ENCODE data around the gene SMARCD3.

The SMARCD3 gene

DNA sequence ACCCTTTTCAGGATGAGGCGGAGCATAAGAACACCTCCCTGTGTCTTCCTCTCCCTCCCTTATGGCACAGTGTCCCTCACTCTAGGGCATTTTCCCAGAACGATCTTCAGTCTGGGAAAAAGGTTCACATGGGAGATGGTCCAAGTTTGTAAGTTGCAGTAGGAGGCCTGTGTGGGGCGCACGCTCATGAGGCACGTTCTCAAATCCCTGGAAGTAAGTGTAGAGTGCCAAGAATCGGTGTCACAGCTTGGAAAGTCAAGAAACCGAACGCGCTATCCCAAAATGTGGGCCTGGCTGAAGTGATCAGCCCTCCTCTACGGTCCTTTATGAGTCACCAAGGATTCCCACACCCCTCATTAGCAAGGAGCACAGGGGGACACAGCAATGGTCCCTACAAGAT, 23.9 kb upstream of the SMARCD3 start:
- DNase-seq: no peak

DNA sequence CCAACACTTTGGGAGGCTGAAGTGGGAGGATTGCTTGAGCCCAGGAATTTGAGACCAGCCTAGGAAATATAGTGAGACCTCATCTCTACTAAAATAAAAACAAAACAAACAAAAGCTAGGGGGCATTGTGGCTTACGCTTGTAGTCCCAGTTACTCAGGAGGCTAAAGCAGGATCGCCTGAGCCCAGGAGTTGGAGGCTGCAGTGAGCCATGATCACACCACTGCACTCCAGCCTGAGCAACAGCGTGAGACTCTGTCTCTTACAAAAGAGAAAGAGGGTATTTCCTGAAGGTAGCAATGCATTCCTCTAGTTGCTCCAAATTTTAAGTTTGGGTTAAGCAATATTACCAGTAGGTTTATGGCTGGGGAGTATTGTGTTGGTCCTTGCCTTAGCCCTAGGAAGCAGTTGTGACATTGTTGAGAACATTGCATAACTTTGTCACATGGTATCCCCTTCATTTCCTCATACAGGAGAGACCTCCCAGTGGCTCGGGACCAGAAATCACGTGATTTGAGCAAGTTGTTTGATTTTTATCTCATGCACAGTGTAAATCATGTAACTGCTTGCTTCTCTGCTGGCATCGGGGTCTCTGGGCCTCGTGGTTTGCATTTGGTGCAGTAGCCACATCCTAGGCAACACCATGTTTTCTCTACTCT, 23.3 kb upstream of the SMARCD3 start:
- DNase-seq: no peak

DNA sequence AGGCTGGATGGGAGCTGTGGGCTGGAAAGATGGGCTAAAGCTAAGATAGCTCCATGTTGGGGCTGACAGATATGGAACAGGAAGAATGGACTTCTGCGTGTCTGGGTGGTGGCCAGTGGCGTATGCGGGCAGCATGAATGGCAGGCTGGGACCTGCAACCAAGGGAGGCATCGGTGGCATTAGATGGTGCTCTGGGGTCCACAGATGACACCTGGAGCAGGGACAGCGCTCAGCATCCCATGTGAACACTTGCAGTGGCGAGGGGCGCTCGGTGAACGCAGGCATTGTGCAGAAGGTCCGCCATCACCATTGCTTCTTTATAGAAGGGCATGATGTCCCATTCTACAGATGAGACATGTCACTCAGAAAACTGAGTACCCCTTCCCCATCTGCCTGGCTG, 21.0 kb upstream of the SMARCD3 start:
- no peak for DNase-seq

DNA sequence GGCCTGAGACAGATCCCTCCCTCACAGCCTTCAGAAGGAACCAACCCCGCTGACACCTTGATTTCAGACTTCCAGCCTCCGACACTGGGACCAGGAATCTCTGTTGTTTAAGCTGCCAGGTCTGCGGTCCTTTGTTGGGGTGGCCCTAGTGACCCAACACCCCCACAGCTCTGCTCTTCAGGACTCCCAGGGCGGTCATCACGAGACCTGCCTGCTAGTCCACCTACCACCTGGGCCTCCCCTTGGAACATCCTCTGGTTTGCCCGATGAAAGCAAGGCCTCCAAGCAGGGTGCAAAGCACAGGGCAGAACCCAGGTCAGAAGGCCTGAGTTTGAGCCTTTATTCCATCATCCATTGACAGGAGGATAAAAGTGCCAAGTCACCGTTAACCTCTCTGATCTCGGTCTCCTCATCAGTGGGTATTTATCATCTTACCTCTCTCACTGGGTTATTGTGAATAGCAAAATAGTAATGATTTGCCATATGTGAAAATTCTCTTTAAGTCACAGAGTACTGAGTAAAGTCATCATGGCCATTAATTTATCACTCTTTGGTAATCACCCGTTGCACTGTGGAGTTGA, 16.9 kb upstream of the SMARCD3 start:
- no peak for DNase-seq

DNA sequence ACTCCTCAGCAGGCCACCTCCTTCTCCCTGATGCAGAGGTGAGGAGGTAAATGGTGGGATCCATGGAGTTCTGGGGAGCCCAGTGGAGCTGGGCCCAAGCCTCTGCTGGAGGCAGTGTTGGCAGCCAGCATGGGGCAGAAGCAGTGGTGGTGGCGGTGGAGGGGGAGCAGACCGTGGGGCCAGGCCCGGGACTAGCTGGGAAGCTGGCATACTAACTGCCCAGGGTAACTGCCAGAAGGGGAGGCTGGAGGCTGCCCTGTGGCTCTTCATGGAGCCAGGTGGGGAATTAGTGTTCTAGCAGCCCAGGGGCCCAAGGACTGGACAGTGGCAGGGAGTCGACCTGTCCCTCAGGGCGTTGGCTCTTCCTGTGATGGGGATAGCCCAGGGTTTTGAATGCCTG, 16.1 kb upstream of the SMARCD3 start:
- DNase-seq: no peak

DNA sequence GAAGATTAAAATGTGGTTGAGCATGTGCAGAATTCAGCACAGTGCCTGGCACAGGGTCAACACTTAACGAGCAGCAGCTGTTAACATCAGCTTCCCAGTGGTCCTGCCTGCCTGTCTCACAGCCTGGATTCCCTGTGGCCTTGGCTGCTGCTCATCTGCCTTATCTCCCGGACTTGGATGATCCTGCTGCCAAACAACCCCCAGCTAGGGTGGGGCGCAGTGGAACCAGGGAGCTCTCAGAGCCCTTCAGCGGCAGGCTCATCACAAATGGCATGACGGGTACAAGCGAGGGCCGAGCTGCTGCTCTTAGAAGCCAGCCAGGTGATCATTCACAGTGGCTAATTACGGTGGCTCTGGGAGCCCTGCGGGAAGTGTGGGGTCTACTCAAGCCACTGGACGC, 13.0 kb upstream of the SMARCD3 start:
- no peak for DNase-seq

DNA sequence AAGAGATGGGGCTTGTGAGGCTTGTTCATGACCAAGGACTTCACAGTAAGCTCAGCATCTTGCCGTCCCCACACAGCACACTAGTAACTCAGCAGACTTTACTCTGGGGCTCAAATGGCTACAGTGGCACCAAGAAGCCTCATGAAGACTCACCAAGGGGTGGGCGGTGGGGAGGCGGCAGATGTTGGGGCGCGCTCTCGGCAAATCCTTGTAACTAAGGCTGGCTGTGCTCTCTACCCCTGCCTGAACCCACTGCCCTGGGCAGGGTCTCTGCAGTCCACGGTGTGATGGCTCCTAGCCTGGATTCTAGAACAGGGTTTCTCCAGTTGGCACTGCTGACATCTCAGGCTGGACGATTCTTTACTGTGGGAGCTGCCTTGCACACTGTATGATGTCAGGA, 12.4 kb upstream of the SMARCD3 start:
- DNase-seq: no peak

DNA sequence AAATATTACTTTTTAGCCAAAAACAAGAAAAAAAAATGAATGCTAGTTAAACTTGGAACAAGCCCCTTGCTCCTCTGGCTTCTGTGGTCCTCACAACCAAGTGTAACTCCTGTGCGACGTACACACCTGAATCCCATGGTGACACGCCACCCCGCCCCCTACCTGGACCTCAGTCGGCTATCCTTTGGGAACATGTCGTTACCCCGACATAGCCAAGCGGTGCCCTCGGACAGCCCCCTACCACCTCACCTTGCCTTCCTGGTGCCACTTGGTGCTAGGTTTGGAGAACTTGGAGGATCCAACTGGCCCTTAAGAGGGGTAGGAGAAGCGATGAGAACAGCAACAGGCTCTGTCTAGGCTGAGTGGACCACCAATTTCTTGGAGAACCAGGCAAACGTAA, 12.0 kb upstream of the SMARCD3 start:
- no peak for DNase-seq

DNA sequence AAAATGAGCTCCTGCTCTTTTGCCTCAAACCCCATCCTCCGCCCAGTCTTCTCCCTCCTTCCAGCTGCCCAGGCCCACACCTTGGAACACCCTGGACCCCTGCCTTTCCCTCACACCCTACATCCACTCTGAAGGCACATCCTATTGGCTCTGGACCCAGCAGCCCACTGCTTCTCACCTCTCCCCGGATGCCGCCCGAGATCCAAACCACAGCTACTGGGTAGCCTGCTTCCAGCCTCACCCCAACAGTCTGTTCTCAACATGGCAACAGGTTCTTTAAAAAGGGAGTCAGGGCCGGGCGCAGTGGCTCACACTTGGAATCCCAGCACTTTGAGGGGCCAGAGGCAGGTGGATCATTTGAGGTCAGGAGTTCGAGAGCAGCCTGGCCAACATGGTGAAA, 9.5 kb upstream of the SMARCD3 start:
- DNase-seq: no peak

DNA sequence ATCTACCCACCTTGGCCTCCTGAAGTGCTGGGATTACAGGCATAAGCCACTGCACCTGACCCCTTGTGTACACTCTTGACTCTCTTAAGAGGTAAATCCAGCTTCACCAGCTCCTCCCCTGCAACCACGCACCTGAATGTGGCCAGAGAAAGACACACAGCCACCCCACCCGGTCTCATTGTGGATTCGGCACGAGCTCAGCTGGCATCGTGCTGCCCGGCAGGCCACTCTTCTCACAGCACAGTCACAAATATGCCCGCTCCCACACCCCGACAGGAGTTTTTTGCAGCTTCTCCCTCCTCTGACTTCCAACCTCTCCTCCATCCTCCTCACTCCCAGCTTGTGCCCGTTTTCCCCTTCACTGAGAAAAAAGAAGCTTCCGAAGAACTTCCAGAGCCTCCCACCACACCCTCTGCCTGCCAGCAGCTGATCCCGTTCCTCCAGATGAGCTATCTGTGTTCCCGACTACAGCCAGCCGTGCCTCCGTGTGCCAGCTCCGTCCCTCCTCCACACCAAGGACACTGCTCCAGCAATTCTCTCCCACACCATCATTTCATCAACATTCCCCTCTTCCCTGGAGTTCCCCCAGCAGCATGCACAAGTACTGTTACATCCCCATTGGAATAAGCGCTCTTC, 8.0 kb upstream of the SMARCD3 start:
- no peak for DNase-seq

DNA sequence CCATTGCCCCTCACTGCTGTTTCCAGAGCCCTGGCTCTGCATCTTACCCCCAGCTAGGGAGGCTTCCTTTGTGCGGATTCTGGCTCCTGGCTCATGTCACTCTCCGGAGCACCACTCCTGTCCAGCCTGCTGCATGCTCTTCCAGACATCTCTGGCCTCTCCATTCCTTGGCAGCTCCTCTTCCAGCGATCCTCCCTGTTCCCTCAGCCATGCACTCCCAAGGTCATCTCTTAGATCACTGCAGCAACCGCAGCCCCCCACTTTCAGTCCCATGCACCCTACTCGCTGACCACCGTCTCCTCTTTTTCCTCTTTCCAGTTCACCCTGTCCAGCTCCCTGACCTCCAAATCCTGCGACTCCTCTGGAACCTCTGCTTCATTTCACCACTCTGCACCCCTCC, 6.9 kb upstream of the SMARCD3 start:
- no peak for DNase-seq

DNA sequence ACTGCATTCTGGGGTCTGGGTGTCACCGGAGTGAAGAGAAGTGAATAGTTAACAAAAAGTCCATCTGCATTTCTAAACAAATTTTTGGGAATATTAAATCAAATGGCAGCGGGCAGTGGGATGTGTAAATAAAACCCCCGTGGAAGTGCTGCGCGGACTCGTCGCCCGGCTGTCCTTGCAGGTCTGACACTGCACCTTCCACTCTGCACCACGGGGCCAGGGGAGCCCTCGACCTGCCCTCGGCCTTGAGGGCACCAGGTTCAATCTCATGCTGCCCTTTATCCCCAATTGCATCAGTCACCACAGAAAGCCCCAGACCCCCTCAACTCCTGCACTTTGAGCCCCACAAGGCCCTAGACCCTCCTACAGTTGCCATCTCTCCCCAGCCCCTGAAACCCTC, 6.4 kb upstream of the SMARCD3 start:
- DNase-seq: no peak

DNA sequence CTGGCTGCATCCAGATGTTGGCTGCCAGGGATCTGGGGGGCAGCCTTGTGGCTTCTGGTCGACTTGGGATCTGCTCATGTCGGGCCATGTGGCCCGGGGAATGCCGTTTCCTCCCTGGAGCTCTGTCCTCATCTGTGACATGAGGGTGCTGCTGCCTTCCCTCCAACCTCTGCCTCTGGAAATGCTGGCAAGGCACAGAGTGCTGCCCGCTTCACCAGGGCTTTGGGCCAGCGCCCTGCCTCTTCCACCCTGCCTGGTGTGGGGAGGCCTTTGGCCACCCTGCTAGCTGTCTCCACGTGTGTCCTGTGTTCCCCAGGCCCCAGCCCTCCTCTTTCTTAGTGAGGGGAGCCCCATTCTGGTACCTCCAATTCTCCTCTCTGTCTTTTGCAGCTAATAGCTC, 5.8 kb upstream of the SMARCD3 start:
- no peak for DNase-seq

DNA sequence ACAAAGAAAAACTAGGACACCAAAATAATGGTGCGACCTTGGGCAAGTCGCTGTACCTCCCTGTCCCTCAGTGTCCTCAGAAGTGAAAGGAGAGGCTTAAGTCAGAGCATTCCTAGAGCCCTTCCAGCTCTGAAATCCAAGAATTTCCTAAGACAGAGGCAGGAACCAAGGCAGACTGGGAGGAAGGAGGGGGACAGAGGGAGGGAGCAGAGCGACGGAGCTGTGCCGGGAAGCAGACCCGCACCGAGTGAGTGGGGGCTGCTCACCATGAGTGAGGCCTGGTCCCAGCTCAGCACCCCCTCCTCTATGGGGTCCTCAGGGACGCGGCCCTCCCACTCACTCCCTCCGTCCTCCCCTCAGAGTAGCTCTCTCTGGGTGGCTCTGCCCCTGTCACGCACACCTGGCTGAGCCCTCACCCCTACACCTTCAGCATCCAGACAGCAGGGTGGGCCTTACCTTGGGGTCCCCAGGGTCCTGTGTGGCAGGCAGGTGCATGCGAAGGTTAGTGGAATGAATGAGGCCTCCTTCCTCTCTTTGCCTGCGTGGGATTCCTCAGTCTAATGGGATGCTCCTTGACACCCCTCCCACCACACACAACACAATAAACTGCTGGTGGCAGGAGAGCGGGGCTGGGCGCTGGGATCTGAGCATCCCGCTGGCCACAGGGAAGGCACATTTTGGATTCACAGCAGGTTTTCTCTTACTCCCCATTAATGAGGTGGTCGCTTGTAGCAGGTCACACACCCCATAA, 4.6 kb upstream of the SMARCD3 start:
- no peak for DNase-seq

DNA sequence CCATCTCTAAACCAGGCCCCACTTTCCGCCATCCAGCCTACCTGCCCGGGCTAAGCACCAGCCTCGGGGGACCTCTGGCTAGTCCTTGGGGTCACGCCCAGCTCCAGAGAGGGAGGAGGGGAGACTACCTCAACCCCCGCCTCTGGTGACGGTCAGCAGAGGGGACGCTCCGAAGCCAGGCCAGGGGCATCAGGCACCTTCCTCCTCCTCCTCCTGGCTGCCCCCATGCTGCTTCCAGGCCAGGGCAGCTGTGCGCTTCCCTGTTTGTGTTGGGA, 4.0 kb upstream of the SMARCD3 start:
- no peak for DNase-seq

DNA sequence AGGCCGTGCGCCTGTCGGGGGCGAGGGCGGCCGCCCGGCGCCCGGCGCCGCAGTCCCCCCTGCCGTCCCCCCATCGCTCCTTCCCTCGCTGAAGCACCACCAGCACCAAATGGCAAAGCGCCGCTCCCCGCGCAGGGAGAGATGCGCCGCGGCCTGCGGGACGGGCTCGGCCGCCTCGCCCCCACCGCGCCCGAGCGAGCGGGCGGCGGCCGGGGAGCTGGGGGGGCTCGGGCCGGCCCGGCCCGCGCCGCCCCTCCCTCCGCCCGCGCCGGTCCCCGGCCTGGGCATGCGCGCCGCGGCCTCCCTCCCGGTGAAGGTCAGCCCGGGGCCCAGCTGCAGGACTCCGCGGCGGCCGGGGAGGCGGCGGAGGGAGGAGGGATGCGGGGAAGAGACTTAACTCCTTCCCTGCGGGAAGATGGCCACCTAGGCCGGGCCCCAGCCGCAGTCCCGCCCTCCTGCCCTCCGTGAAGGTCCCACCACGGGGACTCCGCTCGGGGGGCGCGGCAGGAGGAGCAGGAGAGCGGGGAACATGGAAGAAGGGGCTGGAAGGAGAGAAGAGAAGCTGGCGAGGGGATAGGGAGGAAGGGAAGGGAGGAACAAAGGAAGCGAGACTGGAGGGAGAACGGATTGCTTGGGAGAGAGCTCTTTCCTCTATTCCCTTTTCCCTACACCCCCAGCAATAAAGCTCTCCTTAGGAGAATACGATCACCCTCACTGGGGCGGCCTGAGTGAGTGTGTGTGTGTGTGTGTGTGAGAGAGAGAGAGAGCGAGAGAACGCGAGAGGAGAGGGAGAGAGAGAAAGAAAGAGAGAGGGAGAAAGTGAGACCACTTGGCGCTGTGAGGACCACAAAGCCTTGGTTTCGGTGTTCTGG, 3.4 kb upstream of the SMARCD3 start:
- DNase-seq: peak; percentile 92

DNA sequence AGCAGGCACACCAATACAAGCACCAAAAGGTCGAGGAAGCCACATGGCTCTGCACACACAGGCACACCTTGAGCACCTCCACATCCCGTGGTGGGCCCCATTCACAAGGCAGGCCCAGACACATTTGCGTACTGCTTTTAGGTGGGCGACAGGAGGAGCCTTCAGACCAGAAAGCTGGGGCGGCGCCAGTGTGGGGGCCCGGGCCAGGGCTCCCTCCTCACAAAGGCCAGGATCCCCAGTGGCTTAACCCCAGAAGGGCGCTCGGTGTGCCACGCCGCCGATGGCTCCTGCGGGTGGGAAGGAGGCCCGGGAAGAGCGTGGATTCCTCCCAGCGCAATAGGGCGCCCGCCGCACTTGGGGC, 2.8 kb upstream of the SMARCD3 start:
- peak; percentile 79 for DNase-seq

DNA sequence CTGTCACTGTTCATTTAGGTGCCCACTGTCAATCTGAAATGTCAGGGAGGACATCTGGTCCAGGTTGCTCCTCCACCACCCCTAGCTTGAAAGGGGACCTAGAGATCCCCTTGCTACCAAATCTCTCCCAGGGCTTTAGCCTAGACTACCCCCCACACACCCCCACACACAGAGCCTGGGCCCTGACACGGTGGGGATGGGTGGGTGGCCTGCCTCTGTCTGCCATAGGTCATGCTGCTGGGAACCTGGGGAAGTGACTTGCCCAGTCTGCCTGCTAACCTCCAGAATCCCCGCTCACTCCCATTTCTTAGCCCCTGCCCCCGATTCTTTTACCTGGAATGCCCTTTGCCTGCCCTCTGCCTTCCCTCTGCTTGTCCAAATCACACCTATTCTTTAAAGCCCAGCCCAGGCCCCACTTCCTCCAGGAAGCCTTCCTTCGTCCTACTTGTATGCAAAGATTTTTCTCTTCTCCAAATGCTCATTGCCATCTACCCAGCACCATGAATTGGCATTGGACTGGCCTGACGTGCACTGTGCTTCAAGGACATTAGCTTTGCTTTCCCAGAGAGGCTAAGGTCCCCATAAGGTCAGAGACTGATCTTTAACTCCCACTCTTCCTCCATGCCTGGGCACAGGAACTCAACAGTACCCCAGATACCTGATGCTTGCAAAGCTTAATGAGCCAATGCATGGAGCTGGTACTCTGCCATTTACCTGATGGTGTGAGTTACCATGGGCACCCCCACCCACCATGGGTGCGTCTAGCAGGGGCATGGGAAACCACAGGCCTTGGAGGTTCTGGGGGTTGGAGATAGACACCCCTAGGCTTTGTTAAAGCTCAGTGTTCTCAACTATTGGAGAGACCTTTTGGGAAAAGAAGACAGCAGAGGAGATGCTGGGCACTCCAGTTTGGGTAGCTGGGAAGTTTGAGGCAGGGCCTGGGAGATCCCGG, 2.0 kb upstream of the SMARCD3 start:
- DNase-seq: no peak

DNA sequence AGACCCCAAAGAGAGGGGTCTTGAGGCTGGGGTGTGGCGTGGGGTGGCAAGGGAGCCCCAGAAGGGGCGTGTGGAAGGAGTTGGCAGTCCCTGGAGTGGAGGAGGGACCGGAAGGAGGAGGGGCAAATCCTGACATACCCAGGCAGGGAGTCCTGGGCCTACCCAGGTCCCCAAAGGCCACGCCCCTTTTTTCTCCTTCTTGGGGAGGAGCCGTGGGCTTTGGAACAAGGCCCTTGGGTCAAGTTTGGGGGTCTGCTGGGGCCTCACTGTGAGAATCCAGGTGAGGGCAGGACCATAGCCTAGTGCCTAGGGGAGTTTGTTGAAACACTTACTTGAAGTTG, 1.2 kb upstream of the SMARCD3 start:
- DNase-seq: peak; percentile 77

DNA sequence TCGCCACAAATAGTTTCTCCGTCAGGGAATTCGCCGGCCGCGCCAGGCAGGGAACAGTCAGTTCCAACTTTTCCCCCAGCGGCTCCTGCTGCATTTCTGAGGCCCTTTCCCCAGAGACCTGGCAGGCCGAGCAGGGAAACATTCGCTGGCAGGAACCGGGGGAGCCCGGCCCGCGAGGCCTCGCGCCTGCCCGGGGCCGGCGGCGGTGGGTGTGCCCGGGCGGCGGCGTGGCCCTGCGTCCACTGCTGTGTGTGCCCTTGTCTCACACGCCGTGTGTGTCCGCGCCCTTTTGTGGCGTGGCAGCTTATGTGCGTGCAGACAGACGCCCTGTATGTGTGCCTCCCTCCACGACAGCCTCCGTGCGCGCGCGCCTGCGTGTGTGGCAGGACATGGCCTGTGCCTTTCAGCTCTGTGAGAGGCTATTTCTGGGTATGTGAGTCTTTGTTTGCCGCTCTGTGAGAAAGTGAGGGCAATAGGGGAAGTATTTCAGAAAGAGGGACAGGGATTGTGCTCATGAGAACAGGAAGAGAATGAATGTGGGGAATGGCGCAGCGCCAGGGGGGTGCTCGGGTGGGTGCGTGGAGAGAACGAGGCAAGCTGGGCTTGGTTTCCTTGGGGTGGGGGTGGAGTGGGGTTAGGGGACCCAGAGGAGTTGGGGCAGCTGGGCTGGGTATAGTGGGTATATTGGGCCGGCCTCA, 689 bp upstream of the SMARCD3 start:
- DNase-seq: peak; percentile 82

DNA sequence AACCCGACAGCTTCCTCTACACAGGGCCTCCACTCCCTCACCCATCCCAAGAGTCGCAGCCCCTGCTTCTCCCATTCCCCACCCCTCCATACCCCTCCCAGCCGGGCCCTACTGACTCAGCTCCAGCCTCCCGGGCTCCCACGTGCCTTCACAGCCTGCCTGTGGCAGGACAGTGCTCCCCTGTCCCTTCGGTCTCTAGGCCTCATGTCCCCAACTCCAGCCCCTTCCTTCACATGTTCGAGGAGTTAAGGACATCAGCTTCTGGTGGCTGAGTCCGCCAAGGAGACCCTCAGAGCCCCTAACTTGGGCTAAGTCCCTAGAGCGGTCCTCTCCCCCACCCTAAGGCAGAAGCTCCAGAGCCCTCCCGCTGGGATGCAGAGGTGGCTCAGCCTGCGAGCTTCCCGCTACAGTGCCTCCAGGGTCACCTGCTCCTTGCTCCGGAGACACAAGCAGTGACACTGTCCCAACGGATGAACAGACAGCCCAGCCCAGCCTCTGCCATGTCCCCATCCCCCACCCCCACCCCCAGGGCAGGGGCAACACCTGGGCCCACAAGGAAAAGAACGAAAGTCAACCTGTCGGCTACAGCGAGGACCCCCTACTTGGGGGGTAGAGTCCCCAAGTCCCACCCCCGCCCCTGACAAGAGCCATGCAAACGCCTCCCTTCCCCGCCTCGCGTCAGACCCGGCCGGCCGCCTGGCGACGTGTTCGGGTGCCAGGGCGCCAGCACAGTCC, 716 bp downstream of the SMARCD3 start:
- peak; percentile 63 for DNase-seq

Measured in right hindlimb (tissue), 1 donor.